Measurements from ENCODE around the gene ANKRD2.

Gene ANKRD2

GRCh38 chr10:97563337-97563736 lies 9.2 kb upstream of the ANKRD2 start:
- H3K27ac ChIP-seq, result no peak overlapping the region
- no peak for TF ChIP-seq CTCF (conservative IDR thresholded peaks at IDR 0.05; ENCODE audit: low read depth)
- POLR2A ChIA-PET (ENCODE audit: low non-redundant PET), result no interaction called here
- DNase-seq (ENCODE audit: low spot score), result no peak
- CTCF ChIA-PET, result no interaction called here

GRCh38 chr10:97564776-97565175 lies 7.8 kb upstream of the ANKRD2 start:
- POLR2A ChIA-PET (ENCODE audit: low non-redundant PET), result no interaction called here
- TF ChIP-seq CTCF (conservative IDR thresholded peaks at IDR 0.05; ENCODE audit: low read depth), result no peak
- CTCF ChIA-PET, result no interaction called here
- no peak overlapping the region for H3K27ac ChIP-seq
- no peak for DNase-seq (ENCODE audit: low spot score)

GRCh38 chr10:97566336-97566996 lies 6.1 kb upstream of the ANKRD2 start:
- CTCF ChIA-PET, result interaction anchor here (0.7 kb wide), 1 partner anchor 51 kb away, joined by 4 read pairs; no protein-coding TSS in a partner anchor
- POLR2A ChIA-PET (ENCODE audit: low non-redundant PET), result no interaction called here
- no peak overlapping the region for H3K27ac ChIP-seq
- no peak for TF ChIP-seq CTCF (conservative IDR thresholded peaks at IDR 0.05; ENCODE audit: low read depth)
- DNase-seq (ENCODE audit: low spot score), result no peak

DNA sequence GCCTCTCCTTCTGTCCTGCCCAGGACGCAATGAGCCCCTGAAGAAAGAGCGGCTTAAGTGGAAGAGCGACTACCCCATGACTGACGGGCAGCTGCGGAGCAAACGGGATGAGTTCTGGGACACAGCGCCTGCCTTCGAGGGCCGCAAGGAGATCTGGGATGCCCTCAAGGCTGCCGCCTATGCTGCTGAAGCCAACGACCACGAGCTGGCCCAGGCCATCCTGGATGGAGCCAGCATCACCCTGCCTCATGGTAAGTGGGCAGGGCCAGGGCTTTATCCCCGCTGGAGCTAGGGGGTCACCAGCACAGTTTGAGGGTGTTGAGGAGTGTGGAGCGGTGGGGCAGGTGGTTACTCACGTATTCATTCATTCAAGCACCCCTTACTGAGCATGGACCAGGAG lies 4.7 kb upstream of the ANKRD2 start:
- POLR2A ChIA-PET (ENCODE audit: low non-redundant PET), result no interaction called here
- CTCF ChIA-PET, result no interaction called here
- peak overlapping the region; percentile 23; the same call in 1 of the 2 replicates for H3K27ac ChIP-seq
- TF ChIP-seq CTCF (conservative IDR thresholded peaks at IDR 0.05; ENCODE audit: low read depth), result no peak
- DNase-seq (ENCODE audit: low spot score), result no peak

DNA sequence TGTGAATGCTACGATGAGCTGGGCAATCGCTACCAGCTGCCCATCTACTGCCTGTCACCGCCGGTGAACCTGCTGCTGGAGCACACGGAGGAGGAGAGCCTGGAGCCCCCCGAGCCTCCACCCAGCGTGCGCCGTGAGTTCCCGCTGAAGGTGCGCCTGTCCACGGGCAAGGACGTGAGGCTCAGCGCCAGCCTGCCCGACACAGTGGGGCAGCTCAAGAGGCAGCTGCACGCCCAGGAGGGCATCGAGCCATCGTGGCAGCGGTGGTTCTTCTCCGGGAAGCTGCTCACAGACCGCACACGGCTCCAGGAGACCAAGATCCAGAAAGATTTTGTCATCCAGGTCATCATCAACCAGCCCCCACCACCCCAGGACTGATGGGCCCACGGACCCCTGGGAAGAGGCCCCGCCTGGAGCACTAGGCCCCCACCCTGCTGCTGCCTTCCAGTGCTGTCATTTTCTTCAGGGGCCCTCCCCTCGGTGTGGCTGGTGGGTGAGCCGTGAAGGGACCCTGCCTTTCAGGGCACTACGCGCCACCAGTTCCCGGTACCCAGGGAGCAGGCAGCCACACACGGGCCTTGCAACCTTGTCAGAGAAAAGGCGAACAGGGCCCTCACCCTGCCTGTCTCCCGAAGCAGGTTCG lies 2.3 kb upstream of the ANKRD2 start:
- no peak for DNase-seq (ENCODE audit: low spot score)
- CTCF ChIA-PET, result interaction anchor here (0.8 to 3.8 kb wide), 2 partner anchors 16 to 62 kb away, joined by 3 to 30 read pairs; no protein-coding TSS in a partner anchor
- no peak for TF ChIP-seq CTCF (conservative IDR thresholded peaks at IDR 0.05; ENCODE audit: low read depth)
- POLR2A ChIA-PET (ENCODE audit: low non-redundant PET), result interaction anchor here (0.6 kb wide), 1 partner anchor 109 kb away, joined by 9 read pairs; no protein-coding TSS in a partner anchor
- H3K27ac ChIP-seq, result peak overlapping the region; percentile 99

GRCh38 chr10:97570789-97571471 lies 1.6 kb upstream of the ANKRD2 start:
- ChIA-PET POLR2A (ENCODE audit: low non-redundant PET) (no interaction called here), CTCF (interaction anchor here (0.5 to 3.8 kb wide), 12 partner anchors 17 to 105 kb away, joined by 3 to 35 read pairs (median 4); partner anchors contain the start of gene C10orf62)

More at GRCh38 chr10:97570789-97571471, 1.6 kb upstream of the ANKRD2 start:
- H3K27ac ChIP-seq, result peak overlapping the region; percentile 99
- DNase-seq (ENCODE audit: low spot score), result no peak
- TF ChIP-seq CTCF (conservative IDR thresholded peaks at IDR 0.05; ENCODE audit: low read depth), result no peak
